ENCODE data around the gene PRKCE.

GRCh38 chr2:46127176-46127575 is 475.7 kb downstream of the PRKCE start:
- no peak for TF ChIP-seq CTCF (conservative IDR thresholded peaks at IDR 0.05 in 1 of 2, IDR thresholded peaks at IDR 0.05 in 1 of 2; ENCODE audit: extremely low read depth in 1 of 2, insufficient read depth in 1 of 2, low read depth in 1 of 2, low read length in 2 of 2)
- TF ChIP-seq EZH2 (IDR thresholded peaks at IDR 0.05; ENCODE audit: borderline replicate concordance, low read length), result no peak

All from mammary epithelial cell (primary cell).